ENCODE measurements around the gene SPI1. TPM values are rescaled to one million over a fixed set of nuclear protein-coding genes. Genes with fewer than 3 reads are reported as not detected.

SPI1 gene
- total RNA-seq, 3 donors from 2014 or later = 12.5 to 34.9 (median 15.2) TPM

DNA sequence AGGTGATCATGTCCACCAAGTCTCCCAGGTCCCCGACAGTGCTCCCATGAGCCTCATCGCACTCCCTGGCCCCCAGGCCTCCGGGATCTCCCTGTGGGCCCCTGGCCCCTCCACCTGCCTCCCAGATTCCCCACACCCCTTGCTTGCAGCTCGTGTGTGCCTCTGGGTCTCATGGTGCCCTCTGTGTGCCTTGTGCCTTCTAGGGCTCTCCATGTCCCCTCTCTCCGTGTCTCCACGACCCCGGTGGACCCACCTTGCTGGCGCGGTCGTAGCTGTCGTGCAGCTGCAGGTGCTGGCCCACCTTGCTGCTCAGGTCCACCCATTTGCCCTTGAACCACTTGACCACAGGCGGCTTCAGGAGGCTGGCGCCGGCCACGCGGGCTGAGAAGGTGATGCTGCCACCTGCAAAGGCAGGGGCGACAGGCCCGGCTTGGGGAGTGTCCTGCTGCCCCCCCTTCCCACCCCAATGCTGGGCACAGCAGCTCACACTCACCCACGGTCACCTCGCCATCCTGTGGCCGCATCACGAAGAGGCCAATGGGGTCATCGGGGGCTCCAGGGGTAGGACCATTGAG, 28.7 kb downstream of the SPI1 start:
- Histone ChIP-seq H3K4me1 (peaks cover 0 to under 1% of the 10 kb centered on the region in 2 donors), H3K27me3 (no peaks in the 10 kb centered on the region), H3K9me3 (no peaks in the 10 kb centered on the region), H3K36me3 (no peaks in the 10 kb centered on the region), H3K27ac (no peak overlapping the region), H3K4me3 (no peak overlapping the region)
- no peak for DNase-seq (ENCODE audit: low spot score in 2 of 2)
- intact Hi-C loops (cut with DNase I; ENCODE audit: low total_unique reads) = loop anchor here (10.0 kb wide), 1 partner anchor 165 kb away; the partner anchor contains the start of gene PACSIN3
- TF ChIP-seq, protein P1, sequence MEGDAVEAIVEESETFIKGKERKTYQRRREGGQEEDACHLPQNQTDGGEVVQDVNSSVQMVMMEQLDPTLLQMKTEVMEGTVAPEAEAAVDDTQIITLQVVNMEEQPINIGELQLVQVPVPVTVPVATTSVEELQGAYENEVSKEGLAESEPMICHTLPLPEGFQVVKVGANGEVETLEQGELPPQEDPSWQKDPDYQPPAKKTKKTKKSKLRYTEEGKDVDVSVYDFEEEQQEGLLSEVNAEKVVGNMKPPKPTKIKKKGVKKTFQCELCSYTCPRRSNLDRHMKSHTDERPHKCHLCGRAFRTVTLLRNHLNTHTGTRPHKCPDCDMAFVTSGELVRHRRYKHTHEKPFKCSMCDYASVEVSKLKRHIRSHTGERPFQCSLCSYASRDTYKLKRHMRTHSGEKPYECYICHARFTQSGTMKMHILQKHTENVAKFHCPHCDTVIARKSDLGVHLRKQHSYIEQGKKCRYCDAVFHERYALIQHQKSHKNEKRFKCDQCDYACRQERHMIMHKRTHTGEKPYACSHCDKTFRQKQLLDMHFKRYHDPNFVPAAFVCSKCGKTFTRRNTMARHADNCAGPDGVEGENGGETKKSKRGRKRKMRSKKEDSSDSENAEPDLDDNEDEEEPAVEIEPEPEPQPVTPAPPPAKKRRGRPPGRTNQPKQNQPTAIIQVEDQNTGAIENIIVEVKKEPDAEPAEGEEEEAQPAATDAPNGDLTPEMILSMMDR (IDR thresholded peaks at IDR 0.05) = no peak
- TF ChIP-seq POLR2A (IDR thresholded peaks at IDR 0.05) = no peak
- TF ChIP-seq POLR2AphosphoS5 (IDR thresholded peaks at IDR 0.05) = no peak

DNA sequence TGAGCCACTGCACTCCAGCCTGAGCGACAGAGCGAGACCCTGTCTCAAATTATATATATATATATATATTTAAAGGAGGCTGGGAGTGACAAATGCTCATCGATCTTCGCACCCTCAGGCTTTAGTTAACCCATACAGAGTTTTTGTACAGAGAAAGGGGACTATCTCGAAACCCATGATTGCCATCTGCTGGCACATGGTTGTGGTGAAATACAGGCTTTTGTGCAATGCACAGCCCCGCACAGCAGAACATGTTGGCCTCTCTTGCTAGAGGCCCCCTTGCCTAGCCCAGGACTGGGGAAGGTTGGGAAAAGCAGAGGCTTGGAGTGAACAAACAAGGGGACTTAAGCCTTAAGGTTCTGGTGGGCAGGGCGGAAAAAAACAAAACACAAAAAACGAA, 29.5 kb downstream of the SPI1 start:
- H3K27ac ChIP-seq = no peak overlapping the region
- no peaks in the 10 kb centered on the region for H3K36me3 ChIP-seq
- TF ChIP-seq POLR2A (IDR thresholded peaks at IDR 0.05) (no peak), POLR2AphosphoS5 (IDR thresholded peaks at IDR 0.05) (no peak)
- H3K4me3 ChIP-seq = no peak overlapping the region
- no peaks in the 10 kb centered on the region for H3K27me3 ChIP-seq
- H3K9me3 ChIP-seq = no peaks in the 10 kb centered on the region
- no peak for DNase-seq (ENCODE audit: low spot score in 2 of 2)
- H3K4me1 ChIP-seq = no peaks in the 10 kb centered on the region
- intact Hi-C loops (cut with DNase I; ENCODE audit: low total_unique reads) = no loop called here

DNA sequence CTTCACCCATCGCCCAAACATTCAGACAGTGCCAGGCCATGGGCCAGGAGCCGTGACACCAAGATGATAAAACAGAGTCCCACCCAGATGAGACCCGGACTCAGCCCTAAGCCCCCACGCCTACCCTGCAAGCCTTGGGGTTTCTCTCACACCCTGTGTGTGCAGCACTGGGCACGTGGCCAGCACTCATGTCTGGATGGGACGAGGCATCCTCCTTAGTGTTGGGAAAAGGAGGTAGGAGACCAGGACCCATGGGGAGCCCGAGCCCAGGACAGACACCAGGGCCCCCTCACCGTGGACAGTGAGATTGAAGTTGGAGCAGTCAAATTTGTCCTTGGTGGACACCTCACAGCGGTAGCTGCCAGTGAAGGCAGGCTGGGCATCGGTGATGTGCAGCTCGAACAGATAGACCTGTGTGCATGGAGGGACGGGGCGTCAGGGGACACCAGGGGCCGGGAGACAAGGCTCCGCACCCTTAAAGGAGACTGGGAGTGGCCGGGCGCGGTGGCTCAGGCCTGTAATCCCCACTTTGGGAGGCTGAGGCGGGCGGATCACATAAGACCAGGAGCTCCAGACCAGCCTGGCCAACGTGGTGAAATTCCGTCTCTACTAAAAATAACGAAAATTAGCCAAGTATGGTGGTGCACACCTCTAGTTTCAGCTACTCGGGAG, 30.1 kb downstream of the SPI1 start:
- H3K4me3 ChIP-seq = no peak overlapping the region
- no peaks in the 10 kb centered on the region for H3K9me3 ChIP-seq
- no peak for DNase-seq (ENCODE audit: low spot score in 2 of 2)
- H3K4me1 ChIP-seq = no peaks in the 10 kb centered on the region
- no peaks in the 10 kb centered on the region for H3K27me3 ChIP-seq
- no peak overlapping the region for H3K27ac ChIP-seq
- intact Hi-C loops (cut with DNase I; ENCODE audit: low total_unique reads) = no loop called here
- no peaks in the 10 kb centered on the region for H3K36me3 ChIP-seq
- no peak for TF ChIP-seq POLR2A (IDR thresholded peaks at IDR 0.05)
- TF ChIP-seq POLR2AphosphoS5 (IDR thresholded peaks at IDR 0.05) = no peak
- TF ChIP-seq, protein P1 (IDR thresholded peaks at IDR 0.05) = no peak

DNA sequence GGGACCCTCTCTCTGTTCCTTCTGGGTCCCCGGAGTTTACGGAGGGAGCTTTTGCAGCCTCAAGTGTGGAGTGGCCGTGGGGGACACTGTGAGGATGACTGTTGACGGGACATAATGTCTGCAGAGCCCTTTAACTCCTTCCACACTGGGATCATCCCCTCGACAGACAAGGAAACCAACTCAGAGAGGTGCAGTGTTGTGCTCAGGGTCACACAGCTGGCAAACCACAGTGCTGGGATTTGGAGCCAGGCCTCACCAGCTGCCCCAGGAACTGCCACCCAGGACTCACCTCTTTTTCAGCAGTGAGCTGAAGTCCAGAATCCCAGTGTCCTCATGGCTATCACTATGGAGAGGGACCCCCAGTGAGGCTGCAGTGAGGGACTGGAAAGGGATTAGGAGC, 31.2 kb downstream of the SPI1 start:
- no peaks in the 10 kb centered on the region for H3K36me3 ChIP-seq
- TF ChIP-seq POLR2AphosphoS5 (IDR thresholded peaks at IDR 0.05) = no peak
- TF ChIP-seq POLR2A (IDR thresholded peaks at IDR 0.05) = no peak
- TF ChIP-seq, protein P1 (IDR thresholded peaks at IDR 0.05) = no peak
- no peak overlapping the region for H3K4me3 ChIP-seq
- intact Hi-C loops (cut with DNase I; ENCODE audit: low total_unique reads) = no loop called here
- DNase-seq (ENCODE audit: low spot score in 2 of 2) = no peak
- H3K27ac ChIP-seq = no peak overlapping the region
- no peaks in the 10 kb centered on the region for H3K4me1 ChIP-seq
- H3K27me3 ChIP-seq = no peaks in the 10 kb centered on the region
- H3K9me3 ChIP-seq = no peaks in the 10 kb centered on the region

DNA sequence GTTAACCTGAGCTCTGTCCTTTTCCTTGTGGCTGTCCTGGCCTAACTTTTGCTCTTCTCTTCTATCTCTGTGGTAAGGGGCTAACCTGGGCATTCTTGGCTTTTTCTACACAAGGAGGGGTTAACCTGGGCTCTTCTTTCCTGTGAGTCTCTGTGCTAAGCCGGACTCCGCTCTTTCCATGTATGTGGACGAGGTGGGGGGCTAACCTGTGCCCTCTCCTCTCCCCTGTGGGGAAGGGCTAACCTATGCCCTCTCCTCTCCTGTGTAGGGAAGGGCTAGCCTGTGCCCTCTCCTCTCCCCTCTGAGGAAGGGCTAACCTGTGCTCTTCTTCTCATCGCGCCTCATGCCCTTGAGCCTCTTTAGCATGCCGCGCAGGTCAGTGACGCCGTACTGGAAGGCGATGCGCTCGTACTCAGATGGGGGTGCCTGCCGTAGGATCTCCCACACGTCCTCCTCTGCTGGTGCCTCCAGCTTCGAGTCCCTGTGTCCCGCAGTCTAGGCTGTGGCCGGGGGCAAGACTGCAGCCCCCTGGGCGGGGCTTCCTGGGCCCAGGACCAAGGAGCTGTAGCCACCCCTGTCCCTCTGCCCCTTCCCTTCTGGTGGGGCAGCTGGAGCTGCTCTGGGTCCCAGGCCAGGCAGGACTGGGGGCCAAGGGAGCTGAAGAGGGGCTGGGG, 32.3 kb downstream of the SPI1 start:
- Histone ChIP-seq H3K4me3 (no peak overlapping the region), H3K27me3 (no peaks in the 10 kb centered on the region), H3K9me3 (no peaks in the 10 kb centered on the region), H3K36me3 (no peaks in the 10 kb centered on the region), H3K27ac (no peak overlapping the region), H3K4me1 (no peaks in the 10 kb centered on the region)
- no peak for DNase-seq (ENCODE audit: low spot score in 2 of 2)
- TF ChIP-seq, protein P1 (IDR thresholded peaks at IDR 0.05) = no peak
- no peak for TF ChIP-seq POLR2AphosphoS5 (IDR thresholded peaks at IDR 0.05)
- TF ChIP-seq POLR2A (IDR thresholded peaks at IDR 0.05) = no peak
- intact Hi-C loops (cut with DNase I; ENCODE audit: low total_unique reads) = no loop called here

Measured in breast epithelium (tissue), 4 donors.